Inflammatory macrophage (primary cell): ENCODE data around the gene PRKG1.

ENCODE experiments used
- DNase-seq, 2 donors: peaks; one replicate each; pipeline ENCODE4 v3.0.0-alpha.2; 2020 to 2022

PRKG1 gene

GRCh38 chr10:51897560-51897959, 823.3 kb downstream of the PRKG1 start:
- no peak for DNase-seq

GRCh38 chr10:51900180-51900579, 825.9 kb downstream of the PRKG1 start:
- DNase-seq = no peak

GRCh38 chr10:51903675-51904074, 829.4 kb downstream of the PRKG1 start:
- no peak for DNase-seq

DNA sequence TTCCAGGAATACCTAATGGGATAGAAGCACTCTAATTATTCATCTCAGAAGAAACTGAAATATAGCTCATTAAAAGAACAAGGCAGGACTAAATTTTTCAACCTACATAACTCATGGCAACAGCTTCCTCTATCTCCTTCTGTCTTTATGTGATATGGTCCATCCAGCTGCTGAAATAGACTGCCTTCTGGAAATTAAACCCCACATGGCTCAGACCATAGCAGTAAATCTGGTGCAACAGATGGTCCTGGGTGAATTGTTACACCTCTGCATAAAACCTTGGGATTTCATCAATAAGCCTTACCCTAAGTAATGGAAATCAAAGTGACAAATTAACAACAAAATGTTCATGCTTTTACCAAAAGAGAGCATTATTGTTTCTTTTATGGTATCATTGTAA, 830.7 kb downstream of the PRKG1 start:
- no peak for DNase-seq

GRCh38 chr10:51907361-51907760, 833.1 kb downstream of the PRKG1 start:
- DNase-seq = no peak

- DNase-seq = no peak
Measured at GRCh38 chr10:51910189-51910588, 835.9 kb downstream of the PRKG1 start.

DNA sequence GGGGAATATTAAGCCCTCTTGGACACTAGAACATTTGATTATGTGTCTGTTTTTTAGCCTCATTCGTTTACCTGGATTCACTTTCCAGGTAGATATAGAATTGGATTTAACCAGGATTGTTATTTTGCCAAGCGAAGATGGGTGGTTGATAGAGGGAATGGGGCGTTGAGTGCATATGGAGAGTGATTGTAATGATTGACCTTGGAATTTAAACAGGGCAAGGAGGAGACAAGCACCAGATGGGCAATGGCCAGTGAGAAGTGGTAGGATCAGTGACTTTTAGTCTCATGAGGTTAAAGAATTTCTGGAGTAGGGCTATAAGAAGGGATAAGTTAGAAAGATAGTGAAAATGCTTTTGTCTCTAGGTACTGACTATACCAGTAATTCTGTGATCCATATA, 836.3 kb downstream of the PRKG1 start:
- no peak for DNase-seq

DNA sequence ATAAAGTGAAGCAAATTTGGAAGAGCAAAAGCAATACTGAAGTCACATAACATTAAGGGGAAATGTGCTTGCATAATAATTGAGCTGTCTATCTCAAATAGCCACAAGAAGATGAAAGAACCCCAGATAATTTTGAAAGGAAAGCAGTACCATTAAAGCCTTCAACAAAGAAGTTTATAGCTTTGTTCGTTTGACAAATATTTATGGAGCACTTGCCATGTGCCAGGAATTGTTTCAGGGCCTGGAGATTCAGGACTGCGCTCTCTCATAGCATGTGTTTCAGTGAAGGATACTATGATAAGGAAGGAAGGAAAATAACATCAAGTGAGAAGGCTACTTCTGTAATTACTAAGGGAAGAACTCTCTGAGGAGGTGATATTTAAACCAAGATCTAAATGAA, 837.4 kb downstream of the PRKG1 start:
- no peak for DNase-seq

GRCh38 chr10:51915031-51915542, 840.8 kb downstream of the PRKG1 start:
- DNase-seq = no peak

DNA sequence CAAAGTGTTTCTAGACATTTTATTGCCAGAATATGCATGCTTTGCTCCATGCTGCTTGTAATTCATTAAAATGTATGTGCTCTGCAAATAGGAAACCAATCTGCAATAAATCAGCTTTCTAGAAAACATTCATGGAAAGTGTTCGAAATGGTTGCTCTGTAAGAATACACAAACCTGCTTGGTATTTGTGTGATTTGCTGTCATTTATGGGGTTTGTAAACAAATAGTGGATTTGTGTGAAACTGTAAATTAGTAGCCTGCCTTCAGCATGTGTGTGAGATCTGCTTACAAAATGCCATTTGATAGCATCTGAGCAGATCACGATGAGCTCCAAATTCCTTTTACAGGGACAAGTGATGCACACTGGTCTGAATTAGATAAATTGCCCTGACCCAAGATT, 844.2 kb downstream of the PRKG1 start:
- DNase-seq = no peak

DNA sequence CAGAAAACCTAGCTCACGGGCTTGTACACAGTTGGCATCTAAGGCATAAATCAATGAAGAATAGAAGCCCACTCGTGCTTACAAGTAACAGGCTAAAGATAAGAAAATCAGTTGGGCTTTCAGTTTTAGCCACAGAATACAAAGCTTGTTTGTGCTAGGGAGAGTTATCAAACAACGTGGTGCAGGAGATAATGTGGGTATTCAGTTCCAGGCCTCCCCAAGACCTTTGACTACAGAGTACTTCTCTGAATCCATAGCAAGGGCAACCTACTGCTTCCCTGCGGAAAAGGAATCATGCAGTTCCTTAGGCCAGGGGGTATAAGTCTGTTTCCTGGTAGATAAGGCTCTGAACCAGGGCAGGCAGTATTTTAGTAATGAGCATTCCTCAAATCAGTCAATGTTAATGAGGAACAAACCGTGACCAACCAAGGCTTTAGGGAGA, 844.6 kb downstream of the PRKG1 start:
- DNase-seq = no peak

GRCh38 chr10:51920672-51921071, 846.4 kb downstream of the PRKG1 start:
- DNase-seq = no peak

- DNase-seq = no peak
Measured at GRCh38 chr10:51924359-51924758, 850.1 kb downstream of the PRKG1 start.

DNA sequence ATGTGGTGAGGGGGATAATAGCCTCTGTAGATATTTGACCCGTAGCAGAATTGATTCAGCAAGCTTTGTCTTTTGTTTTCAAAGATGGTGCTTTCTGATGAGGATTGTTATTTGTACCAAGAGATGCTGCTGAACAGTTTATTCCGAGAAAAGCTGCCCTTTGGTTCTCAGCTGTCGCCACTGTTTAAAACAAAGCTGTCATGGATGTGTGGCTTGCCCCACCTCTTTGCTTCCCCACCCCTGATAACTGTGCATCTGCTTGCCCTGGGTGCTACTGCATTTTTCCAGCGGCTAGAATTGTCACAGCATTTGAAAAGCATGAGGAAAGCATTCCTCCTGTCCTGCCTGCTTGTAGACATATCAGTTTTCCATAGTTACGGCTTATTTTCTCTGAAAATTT, 852.0 kb downstream of the PRKG1 start:
- no peak for DNase-seq

DNA sequence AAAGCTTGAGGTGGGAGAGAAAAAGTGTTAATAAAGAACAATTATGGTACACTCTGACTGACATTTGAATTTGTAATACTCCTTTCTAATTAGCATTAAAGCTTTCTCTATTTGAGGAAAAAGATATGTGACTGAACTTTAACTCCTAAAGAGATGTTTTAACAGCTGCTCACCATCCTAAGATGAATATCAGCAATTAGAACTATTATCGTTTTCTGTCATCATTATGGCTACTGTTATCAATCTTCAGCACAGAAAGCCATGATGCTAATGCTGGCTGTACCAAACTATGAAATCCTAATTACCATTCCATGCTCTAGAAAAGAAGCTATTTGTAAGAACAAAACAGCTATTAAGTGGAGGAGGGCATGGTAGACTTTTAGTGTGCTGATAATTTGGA, 853.9 kb downstream of the PRKG1 start:
- DNase-seq = no peak

DNA sequence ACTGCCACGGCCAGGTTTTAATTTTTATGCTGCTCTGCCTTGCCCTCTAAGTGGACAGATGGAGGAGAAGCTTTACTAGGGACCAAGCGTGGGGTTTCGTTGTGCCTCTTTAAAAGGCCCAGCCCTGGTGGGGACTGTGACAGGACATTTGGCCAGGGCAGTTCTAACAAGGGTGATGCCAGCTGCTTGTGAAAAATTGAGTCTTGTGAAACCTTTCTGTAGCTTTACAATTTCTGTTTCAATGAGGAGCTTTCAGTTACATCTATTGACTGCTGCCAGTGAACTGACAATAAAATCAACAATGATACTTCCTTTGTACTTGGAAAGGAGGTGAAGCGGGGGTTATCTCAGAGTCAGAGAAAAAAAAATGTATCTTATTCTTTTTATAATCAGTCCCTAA, 858.2 kb downstream of the PRKG1 start:
- DNase-seq = no peak

DNA sequence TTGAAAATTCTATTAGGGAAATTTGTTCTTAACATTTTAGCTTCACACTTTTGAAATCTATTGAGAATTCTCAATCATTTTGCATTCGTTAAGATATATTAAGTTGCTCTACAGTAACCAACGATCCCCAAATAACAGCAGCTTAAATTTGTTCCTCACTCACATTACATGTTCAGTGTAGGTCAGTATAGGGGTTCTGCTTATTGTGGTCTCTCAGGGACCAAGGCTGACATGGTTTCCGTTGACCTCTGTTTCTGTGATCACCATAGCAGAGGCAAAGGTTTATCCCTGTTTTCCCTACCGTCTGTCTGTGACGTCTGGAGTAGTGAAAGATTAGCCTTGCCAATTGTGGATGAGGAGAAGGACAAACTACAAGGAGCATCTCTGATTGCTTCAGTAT, 860.1 kb downstream of the PRKG1 start:
- DNase-seq = no peak

DNA sequence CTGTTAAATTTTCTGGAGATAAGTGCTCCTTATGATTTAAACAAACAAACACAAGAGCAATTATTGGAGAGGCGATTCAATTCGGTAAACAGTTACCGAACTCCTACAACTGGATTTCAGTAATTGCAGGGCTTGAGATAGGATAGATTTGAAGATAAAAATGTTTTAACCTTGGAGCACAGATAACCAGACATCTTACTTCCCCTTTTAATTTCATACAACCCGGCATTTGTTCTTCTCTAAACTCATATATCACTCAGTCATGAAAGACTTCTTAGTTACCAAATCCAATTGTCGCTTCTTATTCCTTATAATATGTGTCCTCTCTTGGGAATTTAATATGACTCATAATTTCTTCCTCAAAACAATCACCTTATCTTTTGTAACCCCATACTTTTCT, 861.1 kb downstream of the PRKG1 start:
- DNase-seq = no peak

GRCh38 chr10:51937308-51938140, 863.2 kb downstream of the PRKG1 start:
- DNase-seq = no peak

GRCh38 chr10:51950371-51950995, 876.2 kb downstream of the PRKG1 start:
- no peak for DNase-seq

DNA sequence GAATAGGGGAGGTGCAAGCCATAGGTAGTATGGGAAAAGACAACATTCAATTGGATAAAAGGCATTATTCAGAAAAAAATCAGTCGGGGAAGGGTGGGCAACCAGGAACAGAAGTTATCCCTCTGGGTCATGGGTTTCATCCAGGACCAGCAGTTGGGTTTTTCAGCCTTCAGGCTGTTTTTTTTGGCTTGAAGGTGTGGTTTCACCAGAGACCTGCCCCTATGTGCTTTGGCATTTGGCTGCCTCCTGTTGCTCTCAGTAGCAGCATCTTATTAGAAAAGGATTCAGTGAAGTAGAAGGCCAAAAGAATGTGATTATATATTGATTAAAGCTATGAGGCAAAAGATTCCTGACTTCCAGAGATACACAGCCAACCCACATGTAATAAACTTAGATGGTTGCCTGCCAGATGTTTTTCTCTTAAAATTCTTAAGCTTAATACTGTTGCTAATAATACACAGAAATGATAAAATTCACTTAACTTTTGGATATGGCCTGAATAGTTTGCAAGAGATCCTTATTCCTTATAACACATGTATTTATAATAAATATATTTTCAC, 876.8 kb downstream of the PRKG1 start:
- DNase-seq = no peak

GRCh38 chr10:51951601-51952000, 877.3 kb downstream of the PRKG1 start:
- DNase-seq = no peak

DNA sequence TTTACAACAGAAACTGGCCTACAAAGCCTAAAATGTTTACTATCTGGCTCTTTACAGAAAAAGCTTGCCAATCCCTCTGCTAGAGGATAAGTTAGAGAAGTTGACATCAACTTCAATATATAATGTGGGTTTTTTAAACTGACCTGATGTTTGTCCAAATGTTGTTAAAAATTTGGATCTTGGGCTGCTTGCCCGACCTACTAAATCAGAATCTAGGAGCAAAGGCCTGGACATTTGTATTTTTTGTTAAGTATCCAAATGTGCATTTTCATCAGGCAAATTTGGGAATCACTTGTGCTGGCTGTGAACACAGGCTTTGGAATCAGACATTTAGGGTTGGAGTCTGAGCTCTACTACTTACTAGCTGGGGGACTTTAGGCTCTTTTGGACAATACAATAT, 877.8 kb downstream of the PRKG1 start:
- no peak for DNase-seq

DNA sequence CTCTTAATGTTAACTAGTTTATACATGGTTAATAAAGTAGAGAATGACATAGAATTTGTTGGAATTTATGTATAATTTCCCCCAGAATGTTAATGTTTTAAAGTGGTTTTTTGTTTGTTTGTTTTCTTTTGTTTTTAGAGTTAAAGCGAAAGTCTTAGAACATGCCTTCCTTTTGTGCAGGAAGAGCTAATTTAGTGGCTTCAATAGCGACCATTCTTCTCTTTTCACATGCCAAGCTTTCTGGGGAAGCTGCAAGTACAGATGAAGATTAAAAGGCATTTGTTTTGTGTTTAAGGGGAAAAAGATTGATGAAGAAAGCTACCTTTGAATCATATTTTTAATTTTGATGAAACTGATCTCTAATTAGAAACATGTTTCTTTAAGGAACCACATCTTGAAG, 881.4 kb downstream of the PRKG1 start:
- no peak for DNase-seq
